T-helper 22 cell (primary cell): ENCODE data around the gene LRP1.

Experiments used
- DNase-seq: peaks from one replicate; pipeline ENCODE4 v3.0.0-alpha.2; 2020; ENCODE audit warnings: low read depth

Gene LRP1

GRCh38 chr12:57175428-57176138 lies 47.3 kb downstream of the LRP1 start:
- DNase-seq, result no peak

- DNase-seq, result no peak
Observed at GRCh38 chr12:57176139-57176477, 47.8 kb downstream of the LRP1 start.

- DNase-seq, result no peak
Observed at GRCh38 chr12:57176846-57177245, 48.6 kb downstream of the LRP1 start.

GRCh38 chr12:57177354-57177753 lies 49.1 kb downstream of the LRP1 start:
- no peak for DNase-seq

- no peak for DNase-seq
Observed at GRCh38 chr12:57178213-57178612, 49.9 kb downstream of the LRP1 start.

GRCh38 chr12:57179331-57180086 lies 51.2 kb downstream of the LRP1 start:
- DNase-seq, result no peak

- DNase-seq, result no peak
Observed at GRCh38 chr12:57180321-57180989, 52.2 kb downstream of the LRP1 start.

GRCh38 chr12:57181072-57181471 lies 52.8 kb downstream of the LRP1 start:
- no peak for DNase-seq

- DNase-seq, result no peak
Observed at GRCh38 chr12:57181561-57182155, 53.4 kb downstream of the LRP1 start.

- peak; percentile 37 for DNase-seq
Observed at GRCh38 chr12:57182918-57183575, 54.8 kb downstream of the LRP1 start.

- DNase-seq, result no peak
Observed at GRCh38 chr12:57183939-57184725, 55.8 kb downstream of the LRP1 start.

- DNase-seq, result no peak
Observed at GRCh38 chr12:57185403-57185802, 57.1 kb downstream of the LRP1 start.

GRCh38 chr12:57185906-57186508 lies 57.7 kb downstream of the LRP1 start:
- DNase-seq, result no peak

GRCh38 chr12:57187222-57188089 lies 59.2 kb downstream of the LRP1 start:
- no peak for DNase-seq

- DNase-seq, result no peak
Observed at GRCh38 chr12:57188090-57188425, 59.8 kb downstream of the LRP1 start.

- no peak for DNase-seq
Observed at GRCh38 chr12:57190037-57190436, 61.8 kb downstream of the LRP1 start.

- no peak for DNase-seq
Observed at GRCh38 chr12:57190821-57191220, 62.5 kb downstream of the LRP1 start.

GRCh38 chr12:57191410-57191809 lies 63.1 kb downstream of the LRP1 start:
- no peak for DNase-seq

- no peak for DNase-seq
Observed at GRCh38 chr12:57192920-57193319, 64.6 kb downstream of the LRP1 start.

GRCh38 chr12:57193706-57194245 lies 65.5 kb downstream of the LRP1 start:
- DNase-seq, result no peak
